Pancreas (tissue), 10 donors: Measurements from ENCODE around the gene CELF1. TPM values are rescaled to one million over a fixed set of nuclear protein-coding genes. Genes with fewer than 3 reads are reported as not detected.
A peak's percentile ranks its signal among the peaks of the same experiment; 100 is the strongest.

Experiments used
- ATAC-seq, 4 donors: fragments of 200-7000 bp; cut with Tn5 transposase; one replicate each; pipeline versions ENCODE4 v1.8.0 to v1.9.1; 2020; ENCODE audit warnings: mild to moderate bottlenecking in 4 of 4, moderate library complexity in 4 of 4
- DNase-seq, 6 donors: peaks; one replicate each; pipeline ENCODE4 v3.0.0-alpha.2; 2020
- FAIRE-seq: peaks from 2 replicates; lab custom pipeline; 2012; peaks lifted over from hg19 to GRCh38; lab: Jason Lieb, UNC
- H3K27ac ChIP-seq, 4 donors: fragments of 200-600 bp; sonication (generic); 1 replicate in 3 of 4; 2 replicates in 1 of 4; pipeline versions ENCODE4 v1.5.0 to v1.8.0; 2020
- H3K27me3 ChIP-seq, 4 donors: fragments of 200-600 bp; one replicate each; pipeline ENCODE4 v1.8.0; 2021
- H3K36me3 ChIP-seq, 3 donors: fragments of 200-600 bp; sonication (generic) in 1 of 3; one replicate each; pipeline versions ENCODE4 v1.5.0 to v1.8.0; 2020 to 2021
- H3K4me1 ChIP-seq, 3 donors: fragments of 200-600 bp; one replicate each; pipeline ENCODE4 v1.8.0; 2021
- H3K4me3 ChIP-seq, 4 donors: fragments of 200-600 bp; sonication (generic) in 2 of 4; one replicate each; pipeline versions ENCODE4 v1.5.0 to v1.8.0; 2020 to 2021
- H3K9me3 ChIP-seq, 4 donors: fragments of 200-600 bp; one replicate each; pipeline ENCODE4 v1.8.0; 2021
- WGBS, 2 donors: extraction: QIAGEN DNeasy Blood & Tissue Kit; methylation state at CpG; one replicate each; pipeline ENCODE4 v1.1.7; 2013; 5-methylcytosine and 5-hydroxymethylcytosine counted together
- intact Hi-C, 3 donors: fragments of 100-400 bp; cut with DNase I; formaldehyde crosslinking; loops; one replicate each; pipeline versions ENCODE4 v1.11.1 to v1.14.2; 2022
- polyA plus RNA-seq, 2 donors: library from polyadenylated mRNA; stranded (reverse); fragments of 200-250 nt; gene quantifications; one replicate each; pipeline ENCODE4 v1.2.3, GENCODE V29; 2013
- total RNA-seq, 6 donors: library from RNA; stranded (reverse); fragmentation: NEBNext Ultra II Directional in 4 of 6; extraction: Animal tissue kit (Norgen Biotek cat#: 25700) in 4 of 6; gene quantifications; one replicate each; pipeline versions ENCODE4 v1.2.1 to v1.2.4, GENCODE V29; 2021 to 2023
- TF ChIP-seq, protein P1 (sequence below), 4 donors: fragments of 200-600 bp; sonication (generic) in 3 of 4; IDR thresholded peaks; one replicate each; pipeline versions ENCODE4 v1.5.0 to v1.8.0; 2021; ENCODE audit warnings: antibody characterized with exemption in 4 of 4
- donor health status: healthy with polysubstance abuse.
- donor health status: DM: no; HTN: no; CAD: no; lungs with moderate emphysema.
- donor health status: DM: no; HTN: no; CAD: no.
- donor health status: control.
- donor health status: control.
- donor health status: Bipolar disorder and iron deficiency.
- donor health status: DM: yes; HTN: yes; CAD: no.
- donor health status: DM: no; HTN: no; CAD: no.
- donor health status: DM: no; HTN: no; CAD: no.
- donor health status: DM: yes; HTN: yes; CAD: no.

CELF1 gene
- total and polyA plus RNA-seq, 8 donors, result 20.0 to 56.3 (median 35.9) TPM

DNA sequence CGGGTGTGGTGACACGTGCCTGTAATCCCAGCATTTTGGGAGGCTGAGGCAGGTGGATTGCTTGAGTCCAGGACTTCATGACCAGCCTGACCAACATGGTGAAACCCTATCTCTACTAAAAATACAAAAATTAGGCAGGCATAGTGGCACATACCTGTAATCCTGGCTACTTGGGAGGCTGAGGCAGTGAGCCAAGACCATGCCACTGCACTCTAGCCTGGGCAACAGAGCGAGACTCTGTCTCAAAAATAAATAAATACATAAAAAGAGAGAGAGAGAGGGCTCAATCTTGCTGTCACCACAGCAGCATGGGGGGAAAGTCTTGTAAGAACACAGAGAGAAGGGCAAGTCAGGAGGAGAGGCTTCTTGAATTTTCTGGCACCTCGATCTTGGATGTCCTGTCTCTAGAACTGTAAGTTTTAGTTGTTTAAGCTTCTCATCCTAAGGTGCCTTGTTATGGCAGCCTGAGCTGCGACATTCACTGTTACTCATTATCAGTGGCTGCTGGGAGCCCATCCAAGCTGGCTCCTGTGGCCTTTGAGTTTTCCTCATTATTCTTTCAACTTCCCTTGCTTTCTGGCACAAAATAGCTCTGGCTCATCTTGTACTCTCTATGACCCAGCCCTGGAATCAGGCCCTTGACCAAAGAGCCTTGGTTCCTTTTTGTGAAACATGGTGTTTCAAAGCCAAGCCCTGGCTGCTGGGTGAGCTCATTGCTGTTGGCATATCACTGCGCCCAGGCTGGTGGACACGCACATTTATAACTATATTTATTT is 118.7 kb downstream of the CELF1 start:
- 74 to 78% methylated on average over 7 of the region's 7 CpGs for WGBS, 2 donors
- ATAC-seq (peak; percentile 23 to 54 (median 40)), FAIRE-seq (no peak), DNase-seq (no peak)
- Histone ChIP-seq H3K27ac (peak overlapping the region in 2 of 4 donors; percentile 28 to 34), H3K9me3 (no peaks in the 10 kb centered on the region), H3K4me1 (peaks cover 0 to 9% (median 0%) of the 10 kb centered on the region in 3 donors), H3K36me3 (no peaks in the 10 kb centered on the region), H3K27me3 (no peaks in the 10 kb centered on the region), H3K4me3 (no peak overlapping the region)
- TF ChIP-seq, protein P1, sequence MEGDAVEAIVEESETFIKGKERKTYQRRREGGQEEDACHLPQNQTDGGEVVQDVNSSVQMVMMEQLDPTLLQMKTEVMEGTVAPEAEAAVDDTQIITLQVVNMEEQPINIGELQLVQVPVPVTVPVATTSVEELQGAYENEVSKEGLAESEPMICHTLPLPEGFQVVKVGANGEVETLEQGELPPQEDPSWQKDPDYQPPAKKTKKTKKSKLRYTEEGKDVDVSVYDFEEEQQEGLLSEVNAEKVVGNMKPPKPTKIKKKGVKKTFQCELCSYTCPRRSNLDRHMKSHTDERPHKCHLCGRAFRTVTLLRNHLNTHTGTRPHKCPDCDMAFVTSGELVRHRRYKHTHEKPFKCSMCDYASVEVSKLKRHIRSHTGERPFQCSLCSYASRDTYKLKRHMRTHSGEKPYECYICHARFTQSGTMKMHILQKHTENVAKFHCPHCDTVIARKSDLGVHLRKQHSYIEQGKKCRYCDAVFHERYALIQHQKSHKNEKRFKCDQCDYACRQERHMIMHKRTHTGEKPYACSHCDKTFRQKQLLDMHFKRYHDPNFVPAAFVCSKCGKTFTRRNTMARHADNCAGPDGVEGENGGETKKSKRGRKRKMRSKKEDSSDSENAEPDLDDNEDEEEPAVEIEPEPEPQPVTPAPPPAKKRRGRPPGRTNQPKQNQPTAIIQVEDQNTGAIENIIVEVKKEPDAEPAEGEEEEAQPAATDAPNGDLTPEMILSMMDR (IDR thresholded peaks at IDR 0.05), result no peak
- intact Hi-C loops, result no loop called here

DNA sequence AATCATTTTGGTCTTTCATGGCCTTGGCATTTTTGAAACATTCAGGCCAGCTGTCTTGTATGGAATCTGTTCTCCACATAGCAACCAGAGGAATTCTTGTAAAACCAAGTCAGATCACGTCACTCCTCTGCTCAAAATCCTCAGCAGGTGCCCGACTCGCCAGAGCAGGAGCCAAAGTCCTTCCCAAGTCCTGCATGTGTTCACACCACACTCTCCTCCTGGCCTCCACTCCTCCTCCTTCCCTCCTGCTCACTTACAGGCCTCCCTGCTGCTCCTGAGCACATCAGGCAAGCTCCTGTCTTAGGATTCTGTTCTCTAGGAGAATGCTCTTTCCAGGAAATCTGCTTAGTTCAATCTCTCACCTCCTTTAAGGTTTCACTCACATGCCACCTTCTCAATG is 119.8 kb downstream of the CELF1 start:
- Histone ChIP-seq H3K27me3 (no peaks in the 10 kb centered on the region), H3K9me3 (no peaks in the 10 kb centered on the region), H3K36me3 (no peaks in the 10 kb centered on the region), H3K4me1 (peaks cover 0 to 9% (median 0%) of the 10 kb centered on the region in 3 donors), H3K27ac (no peak overlapping the region), H3K4me3 (no peak overlapping the region)
- intact Hi-C loops, result no loop called here
- ATAC-seq (no peak), FAIRE-seq (no peak), DNase-seq (no peak)
- 54 to 74% methylated on average over 3 of the region's 3 CpGs for WGBS, 2 donors
- TF ChIP-seq, protein P1 (IDR thresholded peaks at IDR 0.05), result no peak

DNA sequence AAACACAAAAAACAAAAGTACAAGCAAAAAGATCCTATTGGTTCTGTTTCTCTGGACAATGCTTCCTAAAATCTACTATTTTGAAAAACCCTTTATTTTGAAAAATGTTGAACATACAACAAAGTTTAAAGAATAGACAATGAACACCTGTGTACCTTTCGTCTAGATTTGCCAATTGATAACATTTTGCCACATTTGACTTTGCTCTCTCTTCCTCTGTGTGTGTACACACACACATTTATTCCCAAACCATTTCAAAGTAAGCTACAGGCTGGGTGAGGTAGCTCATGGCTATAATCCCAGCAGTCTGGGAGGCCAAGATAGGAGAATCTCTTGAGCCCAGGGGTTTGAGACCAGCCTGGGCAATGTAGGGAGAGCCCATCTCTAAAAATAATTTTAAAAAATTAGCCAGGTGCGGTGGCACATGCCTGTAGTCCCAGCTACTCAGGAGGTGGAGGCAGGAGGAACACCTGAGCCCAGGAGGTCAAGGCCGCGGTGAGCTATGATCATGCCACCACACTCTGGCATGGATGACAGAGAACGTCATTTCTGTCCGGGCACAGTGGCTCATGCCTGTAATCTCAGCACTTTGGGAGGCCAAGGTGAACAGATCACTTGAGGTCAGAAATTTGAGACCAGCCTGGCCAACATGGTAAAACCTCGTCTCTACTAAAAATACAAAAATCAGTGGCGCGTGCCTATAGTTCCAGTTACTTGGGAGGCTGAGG is 121.4 kb downstream of the CELF1 start:
- TF ChIP-seq, protein P1 (IDR thresholded peaks at IDR 0.05), result no peak
- Histone ChIP-seq H3K36me3 (no peaks in the 10 kb centered on the region), H3K4me3 (no peak overlapping the region), H3K4me1 (peaks cover 0 to 3% (median 0%) of the 10 kb centered on the region in 3 donors), H3K27me3 (no peaks in the 10 kb centered on the region), H3K9me3 (no peaks in the 10 kb centered on the region), H3K27ac (no peak overlapping the region)
- FAIRE-seq, result no peak
- ATAC-seq, result no peak
- intact Hi-C loops, result no loop called here
- 73% methylated on average over 9 of the region's 9 CpGs for WGBS, 2 donors
- DNase-seq, result no peak

DNA sequence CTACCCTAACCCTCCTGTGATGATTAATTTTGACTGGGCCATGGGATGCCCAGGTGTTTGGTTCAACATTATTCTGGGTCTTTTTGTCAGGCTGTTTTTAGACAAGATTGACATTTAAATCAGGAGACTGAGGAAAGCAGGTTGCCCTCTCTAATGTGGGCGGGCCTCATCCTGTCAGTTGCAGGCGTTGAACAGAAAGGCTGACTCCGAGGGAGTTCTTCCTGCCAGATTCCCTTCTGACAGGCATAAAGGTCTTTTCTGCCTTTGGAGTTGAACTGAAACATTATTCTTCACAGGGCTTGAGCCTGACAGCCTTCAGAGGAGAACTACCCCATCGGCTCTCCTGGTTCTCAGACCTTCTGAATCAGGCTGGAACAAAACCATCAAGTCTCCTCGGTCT is 122.4 kb downstream of the CELF1 start:
- Histone ChIP-seq H3K4me1 (peaks cover 0 to 3% (median 0%) of the 10 kb centered on the region in 3 donors), H3K4me3 (no peak overlapping the region), H3K27me3 (no peaks in the 10 kb centered on the region), H3K9me3 (no peaks in the 10 kb centered on the region), H3K27ac (no peak overlapping the region), H3K36me3 (no peaks in the 10 kb centered on the region)
- no peak for FAIRE-seq
- DNase-seq, result no peak
- ATAC-seq, result no peak
- intact Hi-C loops, result no loop called here
- TF ChIP-seq, protein P1 (IDR thresholded peaks at IDR 0.05), result no peak
- WGBS, 2 donors, result 65 to 66% methylated on average over 5 of the region's 5 CpGs
